ENCODE measurements around the gene ATAT1.
A peak's percentile ranks its signal among the peaks of the same experiment; 100 is the strongest.

ATAT1 gene

DNA sequence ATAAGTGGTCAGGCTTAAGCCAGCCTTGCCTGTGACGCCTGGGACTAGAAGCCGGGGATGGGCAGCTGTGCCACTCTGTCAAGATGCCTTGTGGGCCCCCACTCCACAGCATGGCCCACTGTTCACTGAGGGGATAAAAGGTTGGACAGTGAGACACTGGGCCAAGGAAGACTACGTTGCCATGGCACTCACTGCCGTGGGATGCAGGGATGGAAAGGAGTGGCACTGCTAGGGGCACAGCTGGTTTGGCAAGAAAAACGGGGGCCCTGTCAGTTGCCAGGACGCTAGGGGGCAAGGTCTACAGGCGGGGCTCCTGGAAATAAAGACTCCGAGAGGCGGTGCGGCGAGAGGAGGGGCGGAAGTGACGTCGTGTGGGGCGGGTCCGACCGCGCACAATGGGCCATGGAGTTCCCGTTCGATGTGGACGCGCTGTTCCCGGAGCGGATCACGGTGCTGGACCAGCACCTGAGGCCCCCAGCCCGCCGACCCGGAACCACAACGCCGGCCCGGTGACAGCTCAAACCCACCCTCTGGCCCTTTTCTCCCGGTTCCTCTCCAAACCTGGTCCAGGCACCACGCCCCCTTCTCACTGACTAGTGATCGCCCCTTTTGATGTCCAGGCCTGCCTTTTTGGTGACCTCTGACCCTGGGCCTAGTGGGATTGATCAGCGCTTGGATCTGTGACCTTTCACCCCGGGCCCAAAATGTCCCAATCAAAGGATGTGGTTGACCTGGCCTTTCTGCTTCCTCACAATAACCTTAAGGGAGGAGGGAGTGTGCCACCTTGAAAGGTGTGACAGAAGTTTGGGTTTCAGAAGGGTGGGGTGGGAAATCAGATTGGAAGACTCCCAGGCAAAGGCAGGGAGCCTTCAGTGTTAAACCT lies at the start of gene ATAT1:
TSS of gene ATAT1 (plus strand) at position 391 of the 883 bp plus-strand sequence.
- peak; percentile 96 to 99 for ATAC-seq

DNA sequence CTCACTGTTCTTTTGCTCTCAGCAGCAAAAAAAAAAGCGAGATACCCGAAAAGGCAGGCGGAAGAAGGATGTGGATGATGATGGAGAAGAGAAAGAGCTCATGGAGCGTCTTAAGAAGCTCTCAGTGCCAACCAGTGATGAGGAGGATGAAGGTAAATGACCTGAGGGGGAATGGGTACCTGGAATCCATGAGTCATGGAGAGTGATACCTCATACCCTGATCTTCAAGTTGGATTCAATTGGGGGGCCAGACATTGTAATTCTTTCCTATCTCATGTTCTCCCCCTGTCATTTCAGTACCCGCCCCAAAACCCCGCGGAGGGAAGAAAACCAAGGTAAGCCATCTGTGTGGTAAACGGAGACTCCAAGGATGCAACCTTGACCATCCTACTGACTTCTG lies 48.6 kb upstream of the ATAT1 start:
- ATAC-seq = no peak

DNA sequence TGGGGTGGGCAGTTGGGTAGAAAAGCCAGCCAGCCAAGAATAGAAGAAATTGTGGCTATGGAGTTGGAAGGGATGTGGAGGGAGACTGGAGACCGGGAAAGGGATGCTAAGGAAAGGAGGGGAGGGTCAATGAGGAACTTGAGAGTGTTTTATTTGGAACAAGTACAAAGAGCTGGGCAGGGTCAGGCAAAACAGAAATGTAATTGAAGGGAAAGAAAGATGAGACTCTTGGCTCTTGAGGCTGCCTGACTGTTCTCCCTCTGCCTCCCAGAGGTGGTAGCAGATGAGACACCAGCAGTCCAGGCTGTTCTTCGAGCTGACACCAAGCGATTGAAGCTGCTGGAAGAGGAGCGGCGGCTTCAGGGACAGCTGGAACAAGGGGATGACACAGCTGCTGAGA lies 42.8 kb upstream of the ATAT1 start:
- ATAC-seq = no peak

DNA sequence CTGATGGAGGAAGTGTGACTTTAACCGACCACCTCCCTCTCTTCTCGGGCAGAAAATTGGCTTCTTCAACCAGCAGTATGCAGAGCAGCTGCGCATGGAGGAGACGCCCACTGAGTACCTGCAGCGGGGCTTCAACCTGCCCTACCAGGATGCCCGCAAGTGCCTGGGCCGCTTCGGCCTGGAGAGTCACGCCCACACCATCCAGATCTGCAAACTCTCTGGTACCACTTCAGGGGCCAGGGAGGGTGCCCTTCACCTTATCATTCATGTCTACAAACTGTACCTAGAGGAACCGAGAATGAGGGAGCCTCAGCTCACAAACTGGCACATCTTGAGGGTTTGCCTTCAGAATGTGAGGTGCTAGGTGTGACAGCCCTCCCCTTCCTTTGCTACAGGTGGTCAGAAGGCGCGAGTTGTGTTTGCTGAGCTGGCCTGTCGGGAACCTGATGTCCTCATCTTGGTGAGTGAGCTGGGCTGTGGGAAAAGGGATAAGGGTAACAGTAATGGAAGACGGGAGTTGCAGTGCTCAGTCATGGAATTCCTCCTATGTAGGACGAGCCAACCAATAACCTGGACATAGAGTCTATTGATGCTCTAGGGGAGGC lies 36.8 kb upstream of the ATAT1 start:
- ATAC-seq = no peak

DNA sequence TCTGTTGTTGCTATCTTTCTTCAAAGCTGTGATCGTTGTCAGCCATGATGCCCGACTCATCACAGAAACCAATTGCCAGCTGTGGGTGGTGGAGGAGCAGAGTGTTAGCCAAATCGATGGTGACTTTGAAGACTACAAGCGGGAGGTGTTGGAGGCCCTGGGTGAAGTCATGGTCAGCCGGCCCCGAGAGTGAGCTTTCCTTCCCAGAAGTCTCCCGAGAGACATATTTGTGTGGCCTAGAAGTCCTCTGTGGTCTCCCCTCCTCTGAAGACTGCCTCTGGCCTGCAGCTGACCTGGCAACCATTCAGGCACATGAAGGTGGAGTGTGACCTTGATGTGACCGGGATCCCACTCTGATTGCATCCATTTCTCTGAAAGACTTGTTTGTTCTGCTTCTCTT lies 36.2 kb upstream of the ATAT1 start:
- ATAC-seq = peak in 1 of 2 donors; percentile 34

DNA sequence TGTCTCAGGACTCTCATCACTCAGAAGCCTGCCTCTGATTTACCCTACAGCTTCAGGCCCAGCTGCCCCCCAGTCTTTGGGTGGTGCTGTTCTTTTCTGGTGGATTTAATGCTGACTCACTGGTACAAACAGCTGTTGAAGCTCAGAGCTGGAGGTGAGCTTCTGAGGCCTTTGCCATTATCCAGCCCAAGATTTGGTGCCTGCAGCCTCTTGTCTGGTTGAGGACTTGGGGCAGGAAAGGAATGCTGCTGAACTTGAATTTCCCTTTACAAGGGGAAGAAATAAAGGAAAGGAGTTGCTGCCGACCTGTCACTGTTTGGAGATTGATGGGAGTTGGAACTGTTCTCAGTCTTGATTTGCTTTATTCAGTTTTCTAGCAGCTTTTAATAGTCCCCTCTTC lies 35.7 kb upstream of the ATAT1 start:
- ATAC-seq = peak in 1 of 2 donors; percentile 18

DNA sequence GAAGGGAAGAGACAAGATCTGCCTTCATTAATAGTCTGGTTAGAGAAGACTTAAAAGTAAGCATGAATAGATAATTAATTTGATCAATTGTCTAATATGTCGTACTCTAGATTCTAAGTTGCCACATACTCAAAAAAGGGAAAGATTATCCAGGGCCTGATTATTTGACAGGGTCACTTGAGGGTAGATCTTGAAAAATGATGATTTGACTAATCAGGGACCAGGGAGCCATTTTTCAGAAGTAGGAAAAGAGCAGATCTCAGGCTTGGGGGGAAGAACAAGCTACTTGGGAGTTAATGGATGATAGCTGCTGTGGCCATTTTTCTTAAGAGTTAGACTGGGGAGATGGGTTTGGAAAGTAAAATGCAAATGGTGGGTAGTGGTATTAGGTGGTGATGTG lies 34.4 kb upstream of the ATAT1 start:
- no peak for ATAC-seq

DNA sequence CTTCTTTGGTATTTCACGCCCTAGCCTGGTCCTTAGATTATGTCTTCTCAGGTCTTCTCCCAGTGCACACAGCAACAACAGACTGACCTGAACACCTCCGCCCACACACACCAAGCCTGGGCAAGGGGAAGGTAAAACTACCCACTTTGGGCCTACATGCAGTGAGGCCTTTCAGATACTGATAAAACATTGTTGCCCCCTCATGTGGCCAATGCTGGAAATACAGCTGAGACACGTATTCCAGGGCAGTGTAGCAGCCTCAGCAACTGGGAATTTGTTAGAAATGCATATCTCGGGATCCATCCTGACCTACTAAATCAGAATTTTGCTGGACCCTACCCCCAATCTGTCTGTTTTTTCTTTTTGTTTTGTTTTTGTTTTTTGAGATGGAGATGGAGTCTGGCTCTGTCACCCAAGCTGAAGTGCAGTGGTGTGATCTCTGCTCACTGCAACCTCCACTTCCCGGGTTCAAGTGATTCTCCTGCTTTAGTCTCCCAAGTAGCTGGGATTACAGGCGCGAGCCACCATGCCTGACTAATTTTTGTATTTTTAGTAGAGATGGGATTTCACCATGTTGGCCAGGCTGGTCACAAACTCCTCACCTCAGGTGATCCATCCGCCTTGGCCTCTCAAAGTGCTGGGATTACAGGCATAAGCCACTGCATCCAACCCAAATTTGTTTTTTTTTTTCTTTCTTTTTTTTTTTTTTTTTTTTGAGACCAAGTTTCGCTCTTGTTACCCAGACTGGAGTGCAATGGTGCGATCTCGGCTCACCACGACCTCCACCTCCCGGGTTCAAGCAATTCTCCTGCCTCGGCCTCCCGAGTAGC lies 29.1 kb upstream of the ATAT1 start:
- ATAC-seq = peak; percentile 76 to 81

DNA sequence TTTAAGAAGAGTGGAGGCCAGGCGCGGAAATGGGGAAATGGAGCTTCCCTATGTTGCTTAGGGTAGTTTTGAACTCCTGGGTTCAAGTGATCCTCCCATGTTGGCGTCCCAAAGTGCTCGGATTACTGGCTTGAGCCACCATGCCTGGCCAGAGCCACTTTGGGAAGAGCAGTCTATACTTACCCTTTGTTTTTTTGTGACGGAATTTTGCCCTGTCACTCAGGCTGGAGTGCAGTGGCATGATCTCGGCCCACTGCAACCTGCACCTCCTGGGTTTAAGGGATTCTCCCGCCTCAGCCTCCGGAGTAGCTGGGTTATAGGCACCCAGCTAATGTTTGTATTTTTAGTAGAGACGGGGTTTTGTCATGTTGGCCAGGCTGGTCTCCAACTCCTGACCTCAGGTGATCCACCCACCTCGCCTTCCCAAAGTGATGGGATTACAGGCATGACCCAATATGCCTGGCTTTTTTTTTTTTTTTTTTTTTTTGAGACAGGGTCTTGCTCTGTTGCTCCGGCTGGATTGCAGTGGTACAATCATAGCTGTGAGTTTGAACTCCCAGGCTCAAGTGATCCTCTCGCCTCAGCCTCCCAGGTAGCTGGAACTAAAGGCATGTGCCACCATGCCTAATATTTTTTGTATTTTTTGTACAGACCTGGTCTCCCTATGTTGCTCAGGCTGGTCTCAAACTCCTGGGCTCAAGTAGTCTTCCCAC lies 27.6 kb upstream of the ATAT1 start:
- ATAC-seq = no peak

DNA sequence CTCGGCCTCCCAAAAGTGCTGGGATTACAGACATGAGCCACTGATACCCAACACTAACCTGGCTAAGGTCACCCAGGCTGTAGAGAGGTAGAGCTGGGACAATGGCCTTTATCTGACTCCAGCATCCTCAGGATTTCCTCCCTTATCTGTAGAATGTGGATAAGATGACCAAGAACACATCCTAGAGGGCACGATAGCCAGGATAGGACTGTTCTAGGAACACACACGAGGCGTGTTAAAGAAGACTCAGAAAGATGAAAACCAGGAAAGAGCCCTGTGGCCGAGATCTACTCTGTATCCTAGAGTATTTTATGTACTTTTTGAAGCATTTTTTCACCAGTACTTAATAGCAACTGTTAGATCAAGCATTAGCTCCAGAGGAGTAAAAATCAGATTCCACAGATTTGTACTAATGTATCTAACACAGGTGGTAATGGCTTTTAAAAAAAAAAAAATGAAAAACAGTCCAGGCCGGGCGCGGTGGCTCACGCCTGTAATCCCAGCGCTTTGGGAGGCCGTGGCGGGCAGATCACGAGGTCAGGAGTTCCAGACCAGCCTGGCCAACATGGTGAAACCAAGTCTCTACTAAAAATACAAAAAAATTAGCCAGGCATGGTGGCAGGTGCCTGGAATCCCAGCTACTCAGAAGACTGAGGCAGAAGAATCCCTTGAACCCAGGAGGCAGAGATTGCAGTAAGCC lies 26.9 kb upstream of the ATAT1 start:
- no peak for ATAC-seq

DNA sequence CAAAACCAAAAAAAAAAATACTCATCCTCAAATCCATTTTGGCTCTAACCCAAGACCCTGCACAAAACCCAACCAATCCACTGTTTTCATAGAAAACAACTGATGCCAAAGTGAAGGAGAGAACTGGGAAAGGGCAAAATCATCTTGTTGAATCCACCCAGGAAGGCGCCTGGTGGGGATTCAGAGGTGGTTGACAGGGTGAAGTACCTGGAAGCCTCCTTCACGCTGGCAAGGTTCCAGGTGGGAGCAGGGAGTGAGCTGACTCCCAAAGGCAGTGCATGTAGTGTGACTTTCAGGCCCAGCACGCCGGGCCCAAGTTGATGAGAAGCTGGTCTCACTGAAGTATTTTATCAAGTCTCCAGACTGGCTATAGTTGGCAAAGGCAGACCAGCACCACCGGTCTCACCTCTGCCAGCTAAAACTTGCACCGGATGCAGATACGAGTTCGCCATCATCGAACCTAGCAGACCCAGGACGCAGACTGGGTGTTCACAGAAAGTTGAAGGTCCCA lies 26.2 kb upstream of the ATAT1 start:
- ATAC-seq = no peak

DNA sequence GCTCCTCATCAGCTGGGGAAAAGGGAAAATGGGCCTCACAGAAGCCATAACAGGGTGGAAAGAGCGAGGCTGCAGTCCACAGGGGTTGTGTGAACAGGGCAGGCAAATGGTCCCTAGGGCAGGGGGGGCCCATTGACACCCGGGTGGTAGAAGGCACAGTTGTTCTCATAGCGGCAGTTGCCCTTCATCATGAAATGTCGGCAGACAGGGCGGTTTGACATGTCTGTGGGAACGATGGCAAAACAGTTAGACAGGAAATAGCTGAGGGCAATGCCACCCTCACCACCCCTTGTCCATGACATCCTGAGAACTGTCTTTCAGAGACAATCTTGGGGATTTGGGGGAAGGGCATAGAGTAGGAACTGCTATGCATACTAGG lies 25.2 kb upstream of the ATAT1 start:
- no peak for ATAC-seq

DNA sequence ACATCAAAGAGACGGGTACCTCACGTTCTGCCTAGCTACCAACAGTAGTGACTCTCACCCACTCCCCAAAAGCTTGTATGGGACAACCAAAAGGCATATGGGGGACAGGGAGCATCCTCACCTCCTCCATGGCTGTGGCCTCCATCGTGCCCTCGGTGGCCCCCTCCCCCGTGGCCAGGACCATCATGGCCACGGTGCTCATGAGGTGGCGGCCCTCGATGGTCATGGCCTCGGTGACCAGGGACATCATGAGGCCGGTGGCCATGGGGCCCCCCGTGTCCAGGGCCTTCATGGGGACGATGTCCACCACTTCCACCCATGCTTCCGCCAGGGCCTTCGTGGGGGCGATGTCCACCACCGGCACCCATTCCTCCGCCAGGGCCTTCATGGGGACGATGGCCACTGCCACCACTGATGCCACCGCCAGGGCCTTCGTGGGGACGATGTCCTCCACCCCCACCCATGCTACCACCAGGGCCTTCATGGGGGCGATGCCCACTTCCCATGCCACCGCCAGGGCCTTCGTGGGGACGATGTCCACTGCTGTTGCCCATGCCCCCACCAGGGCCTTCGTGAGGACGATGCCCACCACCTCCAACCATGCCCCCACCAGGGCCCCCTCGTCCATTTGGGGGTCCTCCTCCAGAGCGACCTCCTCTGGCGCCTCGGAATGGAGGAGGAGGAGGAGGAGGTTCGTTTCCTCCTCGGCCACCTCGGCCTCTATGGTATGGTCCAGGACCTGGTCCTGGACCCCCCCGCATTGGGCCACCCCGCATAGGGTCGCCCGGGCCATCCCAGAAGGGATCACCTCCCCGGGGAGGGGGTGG lies 24.6 kb upstream of the ATAT1 start:
- ATAC-seq = no peak

DNA sequence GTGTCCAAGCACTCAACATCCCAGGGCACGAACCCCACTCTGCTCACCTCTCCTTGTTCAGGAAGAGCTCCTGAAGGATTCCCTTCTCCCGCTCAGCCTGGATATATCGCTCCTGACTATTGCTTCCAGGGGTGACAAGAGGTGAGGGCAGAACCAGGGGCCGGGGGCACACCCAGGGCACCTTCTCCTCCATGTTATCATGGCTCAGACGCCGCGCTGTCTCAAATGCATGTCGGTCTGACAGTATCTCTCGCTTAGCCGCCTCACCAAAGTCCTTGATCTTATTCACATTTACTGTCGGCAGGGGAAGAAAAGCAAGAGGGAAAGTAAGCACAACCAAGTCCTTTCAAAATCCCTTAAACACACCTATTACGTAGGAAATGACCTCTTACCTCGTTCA lies 22.7 kb upstream of the ATAT1 start:
- ATAC-seq = no peak

DNA sequence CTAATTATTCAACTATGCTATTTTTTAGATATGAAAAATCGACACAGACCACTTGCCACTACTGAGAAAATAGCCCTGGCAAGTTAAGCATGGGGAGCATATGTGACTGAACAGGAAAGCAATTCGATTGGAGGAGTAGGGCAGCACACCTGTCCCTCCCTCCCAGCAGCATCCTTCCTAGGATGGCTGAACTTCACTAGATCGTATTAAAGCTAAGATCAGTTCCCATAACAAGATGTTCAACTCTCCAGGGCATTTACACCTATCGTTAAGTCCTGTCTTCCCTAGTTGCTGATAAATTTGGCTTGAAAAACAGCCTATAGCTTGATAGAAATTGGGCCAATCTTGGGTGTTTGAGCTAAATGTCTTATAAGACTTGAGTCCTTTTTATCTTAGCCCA lies 16.6 kb upstream of the ATAT1 start:
- no peak for ATAC-seq

DNA sequence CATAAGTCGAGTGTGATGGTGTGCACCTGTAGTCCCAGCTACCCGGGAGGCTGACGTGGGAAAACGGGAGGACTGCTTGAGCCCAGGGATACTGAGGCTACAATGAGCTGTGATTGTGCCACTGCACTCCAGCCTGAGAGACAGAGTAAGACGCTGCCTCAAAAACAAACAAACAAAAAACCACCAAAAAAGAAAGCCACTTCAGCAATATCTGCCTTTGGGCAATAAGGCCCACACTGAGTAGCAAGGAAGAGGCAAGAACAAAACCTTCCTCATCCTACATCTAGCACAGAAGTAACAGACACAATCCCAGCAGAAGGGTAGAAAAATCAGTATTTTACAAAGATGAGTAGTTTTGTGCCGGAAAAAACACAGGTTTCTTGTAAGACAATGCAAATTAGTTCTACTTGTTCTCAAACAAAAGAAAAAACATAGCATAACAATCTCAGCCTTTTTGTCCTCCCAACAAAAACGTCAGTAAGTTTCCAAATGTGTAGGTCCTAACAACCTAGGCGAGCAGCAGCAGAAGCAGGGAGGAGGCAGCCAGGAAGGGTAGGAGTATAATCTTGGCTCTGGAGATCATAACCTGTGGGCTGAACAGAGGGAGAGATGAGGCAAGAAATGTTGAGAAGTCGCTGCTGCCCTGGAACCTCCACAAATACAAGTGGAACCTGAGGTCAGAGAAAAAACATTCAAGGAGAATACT lies 15.4 kb upstream of the ATAT1 start:
- ATAC-seq = no peak

DNA sequence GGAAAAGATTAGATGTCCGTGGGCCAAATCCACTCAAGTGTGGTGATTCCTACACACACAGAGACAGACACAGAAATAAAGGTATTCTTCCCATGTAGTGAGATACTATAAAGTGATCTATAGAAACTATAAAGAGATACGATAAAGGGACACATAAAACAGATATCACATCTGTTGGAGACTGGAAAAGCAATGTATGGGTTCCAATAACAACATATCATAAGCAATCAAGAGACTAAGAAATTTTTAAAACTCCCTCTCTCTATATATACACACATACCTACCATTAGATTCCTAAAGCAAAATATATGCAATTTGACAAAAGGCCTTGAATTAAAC lies 14.8 kb upstream of the ATAT1 start:
- no peak for ATAC-seq

DNA sequence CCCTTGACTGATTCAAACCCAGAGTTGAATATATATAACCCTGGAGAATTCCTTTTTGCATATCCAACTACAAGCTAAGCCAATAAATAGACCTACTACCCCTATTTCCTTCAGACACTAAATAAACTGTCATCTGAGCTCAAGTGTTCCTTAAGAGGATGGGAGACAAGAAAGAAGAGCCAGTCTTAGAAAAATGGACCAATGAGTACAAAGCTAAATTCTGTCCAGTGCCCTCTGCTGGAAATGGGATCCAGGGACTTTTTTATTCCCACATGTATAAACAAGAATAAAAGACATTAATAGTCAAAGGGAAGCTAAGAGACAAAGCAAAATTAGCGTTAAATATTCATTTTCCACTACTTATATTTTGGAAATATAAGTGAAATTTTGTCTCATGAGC lies 14.5 kb upstream of the ATAT1 start:
- ATAC-seq = no peak

DNA sequence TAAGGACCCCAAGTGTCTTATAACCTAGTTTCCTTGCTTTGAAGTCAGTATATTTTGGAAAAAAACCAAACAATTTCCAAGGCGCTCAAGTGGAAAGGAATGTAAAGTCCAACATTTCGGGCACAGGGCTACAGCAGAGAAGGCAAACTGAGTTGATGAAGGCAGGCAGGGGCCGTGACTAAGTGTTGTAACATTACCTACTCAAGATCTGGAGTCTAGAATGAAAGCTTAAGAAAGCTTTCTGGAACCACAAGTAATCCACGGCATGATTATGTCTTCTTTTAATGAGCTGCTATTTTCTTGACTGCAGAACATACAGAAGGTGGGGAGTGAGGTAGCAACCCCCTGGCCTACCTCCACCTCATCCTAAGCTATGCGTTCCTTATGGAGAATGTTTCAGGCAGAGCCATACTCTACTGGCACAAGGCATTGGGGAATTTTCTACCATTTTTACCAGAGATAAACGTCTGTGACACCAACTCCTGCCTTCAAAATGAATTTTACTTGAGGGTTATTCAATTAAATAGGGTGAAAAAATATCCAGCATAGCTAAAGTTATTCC lies 13.9 kb upstream of the ATAT1 start:
- no peak for ATAC-seq

Measured in activated CD4-positive, CD25-positive, alpha-beta regulatory T cell treated with anti-CD3 and anti-CD28 coated beads, Interleukin-2, amount 50 U/mL, for 24 hours (primary cell).